A204.1 (cell line): Measurements from ENCODE around the gene RNU1-1.
"Not testable (repeated sequence)": the region's sequence is repeated elsewhere in the genome, so short reads cannot be mapped to it uniquely, and the experiment has no call there.

ENCODE experiments used
- FAIRE-seq: peaks from 2 replicates; lab custom pipeline; 2012; peaks lifted over from hg19 to GRCh38; lab: Jason Lieb, UNC

The RNU1-1 gene

GRCh38 chr1:16521288-16521583, 7.2 kb upstream of the RNU1-1 start:
- FAIRE-seq = no peak

- FAIRE-seq = not testable (repeated sequence)
Observed at GRCh38 chr1:16520435-16521287, 6.6 kb upstream of the RNU1-1 start.

- FAIRE-seq = not testable (repeated sequence)
Observed at GRCh38 chr1:16519255-16519951, 5.3 kb upstream of the RNU1-1 start.

- not testable (repeated sequence) for FAIRE-seq
Observed at GRCh38 chr1:16518913-16519254, 4.8 kb upstream of the RNU1-1 start.

- not testable (repeated sequence) for FAIRE-seq
Observed at GRCh38 chr1:16516694-16517410, 2.8 kb upstream of the RNU1-1 start.

GRCh38 chr1:16513412-16514106, 526 bp downstream of the RNU1-1 start:
- peak; percentile 68 for FAIRE-seq

GRCh38 chr1:16512624-16513411, 1.3 kb downstream of the RNU1-1 start:
- FAIRE-seq = not testable (repeated sequence)

- not testable (repeated sequence) for FAIRE-seq
Observed at GRCh38 chr1:16511926-16512325, 2.2 kb downstream of the RNU1-1 start.

- FAIRE-seq = not testable (repeated sequence)
Observed at GRCh38 chr1:16508861-16509445, 5.1 kb downstream of the RNU1-1 start.

- not testable (repeated sequence) for FAIRE-seq
Observed at GRCh38 chr1:16506364-16507136, 7.5 kb downstream of the RNU1-1 start.

- not testable (repeated sequence) for FAIRE-seq
Observed at GRCh38 chr1:16505870-16506269, 8.2 kb downstream of the RNU1-1 start.

GRCh38 chr1:16503494-16503893, 10.6 kb downstream of the RNU1-1 start:
- no peak for FAIRE-seq

- not testable (repeated sequence) for FAIRE-seq
Observed at GRCh38 chr1:16501446-16501845, 12.6 kb downstream of the RNU1-1 start.

- not testable (repeated sequence) for FAIRE-seq
Observed at GRCh38 chr1:16500975-16501374, 13.1 kb downstream of the RNU1-1 start.

GRCh38 chr1:16500466-16500865, 13.6 kb downstream of the RNU1-1 start:
- not testable (repeated sequence) for FAIRE-seq

- FAIRE-seq = no peak
Observed at GRCh38 chr1:16498573-16499413, 15.3 kb downstream of the RNU1-1 start.

- not testable (repeated sequence) for FAIRE-seq
Observed at GRCh38 chr1:16498047-16498446, 16.0 kb downstream of the RNU1-1 start.

GRCh38 chr1:16497474-16497904, 16.6 kb downstream of the RNU1-1 start:
- FAIRE-seq = not testable (repeated sequence)

- not testable (repeated sequence) for FAIRE-seq
Observed at GRCh38 chr1:16493731-16494130, 20.4 kb downstream of the RNU1-1 start.
